BE2C (cell line): ENCODE data around the gene PCNX3.
"Not testable (repeated sequence)": the region's sequence is repeated elsewhere in the genome, so short reads cannot be mapped to it uniquely, and the experiment has no call there.

Source experiments
- DNase-seq: peaks from one replicate; pipeline ENCODE4 v3.0.0-alpha.2; 2020
- H3K27me3 ChIP-seq: fragments of 250-450 bp; sonication (Bioruptor Pico); 2 replicates; pipeline ENCODE4 v1.5.1; 2020; ENCODE audit warnings: mild to moderate bottlenecking
- H3K36me3 ChIP-seq: fragments of 250-450 bp; sonication (Bioruptor Pico); 2 replicates; pipeline ENCODE4 v1.5.1; 2020; ENCODE audit warnings: mild to moderate bottlenecking
- H3K4me1 ChIP-seq: fragments of 250-450 bp; sonication (Bioruptor Pico); 2 replicates; pipeline ENCODE4 v1.5.1; 2020
- H3K4me3 ChIP-seq: 2 replicates; pipeline ENCODE4 v1.5.1; 2011; ENCODE audit warnings: low read depth, low read length
- H3K9me3 ChIP-seq: fragments of 250-450 bp; sonication (Bioruptor Pico); 2 replicates; pipeline ENCODE4 v1.5.1; 2020
- TF ChIP-seq, protein P1 (sequence below): IDR thresholded peaks from 2 replicates; pipeline ENCODE4 v1.5.1; 2012; ENCODE audit warnings: mild to moderate bottlenecking, low read depth, low read length

PCNX3 gene

DNA sequence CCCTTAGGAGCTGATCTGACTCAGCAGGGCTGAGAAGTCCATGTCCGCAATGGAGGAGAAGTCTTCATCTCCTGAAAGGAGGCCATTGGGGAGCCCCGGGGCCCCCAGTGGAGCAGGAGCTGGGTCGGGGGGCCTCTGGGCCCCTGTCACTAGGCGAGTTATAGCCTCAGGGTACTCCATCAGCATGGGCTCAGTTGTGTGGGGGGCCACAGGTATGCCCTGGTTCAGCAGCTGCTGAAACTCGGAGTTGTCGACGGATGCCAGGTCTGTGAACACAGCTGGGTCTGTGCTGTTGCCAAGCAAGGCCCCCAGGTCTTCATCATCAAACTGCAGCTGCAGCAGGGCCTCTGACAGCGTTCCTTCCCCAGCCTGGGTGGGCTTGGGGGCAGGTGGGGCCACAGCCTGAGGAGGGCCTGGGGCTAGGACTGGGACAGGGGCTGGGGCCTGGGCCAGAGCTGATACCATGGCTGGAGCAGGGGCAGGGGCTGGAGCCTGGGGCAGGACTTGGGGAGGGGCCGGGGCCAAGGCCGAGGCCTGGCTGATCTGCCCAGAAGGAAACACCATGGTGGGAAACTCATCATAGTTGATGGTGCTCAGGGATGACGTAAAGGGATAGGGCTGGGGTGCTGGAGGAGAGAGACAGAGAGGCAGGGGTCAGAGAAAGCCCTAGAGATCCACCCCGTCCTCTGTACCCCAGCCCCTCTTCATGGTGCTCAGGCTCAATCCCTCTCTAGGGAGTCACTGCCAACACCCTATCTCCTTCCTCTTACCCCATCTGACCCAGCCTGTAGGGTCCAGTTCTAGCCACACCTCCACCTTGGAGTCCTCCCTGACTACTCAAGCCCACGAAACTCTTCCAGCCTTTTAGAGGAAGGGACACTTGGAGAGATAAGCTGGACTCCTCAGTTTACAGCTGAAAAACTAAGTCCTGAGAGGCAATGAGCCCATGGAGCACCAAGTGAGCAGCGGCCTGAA, 39.1 kb downstream of the PCNX3 start:
- no peaks in the 10 kb centered on the region for H3K27me3 ChIP-seq
- TF ChIP-seq, protein P1, sequence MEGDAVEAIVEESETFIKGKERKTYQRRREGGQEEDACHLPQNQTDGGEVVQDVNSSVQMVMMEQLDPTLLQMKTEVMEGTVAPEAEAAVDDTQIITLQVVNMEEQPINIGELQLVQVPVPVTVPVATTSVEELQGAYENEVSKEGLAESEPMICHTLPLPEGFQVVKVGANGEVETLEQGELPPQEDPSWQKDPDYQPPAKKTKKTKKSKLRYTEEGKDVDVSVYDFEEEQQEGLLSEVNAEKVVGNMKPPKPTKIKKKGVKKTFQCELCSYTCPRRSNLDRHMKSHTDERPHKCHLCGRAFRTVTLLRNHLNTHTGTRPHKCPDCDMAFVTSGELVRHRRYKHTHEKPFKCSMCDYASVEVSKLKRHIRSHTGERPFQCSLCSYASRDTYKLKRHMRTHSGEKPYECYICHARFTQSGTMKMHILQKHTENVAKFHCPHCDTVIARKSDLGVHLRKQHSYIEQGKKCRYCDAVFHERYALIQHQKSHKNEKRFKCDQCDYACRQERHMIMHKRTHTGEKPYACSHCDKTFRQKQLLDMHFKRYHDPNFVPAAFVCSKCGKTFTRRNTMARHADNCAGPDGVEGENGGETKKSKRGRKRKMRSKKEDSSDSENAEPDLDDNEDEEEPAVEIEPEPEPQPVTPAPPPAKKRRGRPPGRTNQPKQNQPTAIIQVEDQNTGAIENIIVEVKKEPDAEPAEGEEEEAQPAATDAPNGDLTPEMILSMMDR, result no peak
- no peak overlapping the region for H3K4me3 ChIP-seq
- H3K36me3 ChIP-seq, result no peaks in the 10 kb centered on the region; the same call in none of the 2 replicates
- DNase-seq, result no peak
- no peaks in the 10 kb centered on the region for H3K9me3 ChIP-seq
- H3K4me1 ChIP-seq, result peaks cover 11% of the 10 kb centered on the region

DNA sequence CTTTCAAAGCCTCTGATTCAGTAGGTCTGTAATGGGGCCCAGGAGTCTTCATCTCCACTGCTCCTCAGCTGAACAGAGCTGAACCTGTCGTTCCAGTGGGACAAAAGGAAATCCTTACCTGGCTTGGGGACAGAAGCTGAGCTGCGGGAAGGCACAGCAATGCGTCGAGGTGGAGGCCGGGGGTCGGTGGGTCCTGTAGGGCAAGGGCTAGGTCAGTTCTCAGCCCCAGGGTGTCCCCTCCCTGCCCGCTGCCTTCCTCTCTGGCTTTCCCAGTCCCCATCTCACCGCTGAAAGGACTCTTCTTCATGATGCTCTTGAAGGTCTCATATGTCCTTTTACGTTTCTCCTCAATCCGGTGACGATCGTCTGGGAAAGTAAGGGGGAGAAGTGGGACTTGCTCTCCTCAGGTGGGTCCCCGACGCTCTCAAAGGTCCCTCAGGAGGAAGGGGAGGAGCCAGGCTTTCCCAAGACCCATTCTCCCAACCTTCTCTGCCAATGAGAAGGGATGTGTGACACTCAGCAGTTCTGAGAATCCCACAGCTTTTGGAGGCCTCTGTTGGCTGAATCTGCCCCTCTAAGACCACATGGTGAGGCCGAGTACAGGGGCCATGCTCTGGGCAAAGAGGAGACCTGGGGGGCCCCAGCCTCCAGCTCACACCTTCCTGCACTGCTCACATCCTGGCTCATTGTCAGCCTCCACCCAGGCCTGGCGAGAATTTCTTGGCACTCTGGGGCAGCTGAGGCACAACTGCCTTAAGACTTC, 40.2 kb downstream of the PCNX3 start:
- Histone ChIP-seq H3K4me1 (peaks cover 11% of the 10 kb centered on the region), H3K36me3 (peaks cover 3% of the 10 kb centered on the region), H3K27me3 (no peaks in the 10 kb centered on the region), H3K9me3 (no peaks in the 10 kb centered on the region), H3K4me3 (no peak overlapping the region)
- no peak for DNase-seq
- TF ChIP-seq, protein P1, result no peak

DNA sequence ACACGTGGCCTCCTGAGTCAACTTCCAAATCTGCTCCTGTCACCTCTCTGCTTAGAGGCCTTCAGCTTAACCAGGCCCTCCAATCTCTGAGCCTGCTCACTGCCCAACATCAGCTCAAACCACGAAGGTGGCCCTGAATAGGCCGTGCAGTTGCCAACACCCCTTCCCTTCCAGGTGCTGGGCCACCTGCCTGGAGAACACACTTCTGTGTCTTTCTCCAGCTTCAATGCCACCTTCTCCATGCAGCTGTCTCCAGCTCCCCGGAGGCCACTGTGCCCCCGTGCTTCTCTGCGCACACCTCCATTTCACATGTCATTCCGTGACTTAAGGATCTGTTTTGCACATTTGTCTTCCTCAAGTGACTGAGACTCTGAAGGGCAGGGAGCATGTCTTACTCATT, 41.9 kb downstream of the PCNX3 start:
- H3K4me1 ChIP-seq, result peaks cover 4% of the 10 kb centered on the region; the same call in 1 of the 2 replicates
- no peaks in the 10 kb centered on the region for H3K9me3 ChIP-seq
- H3K36me3 ChIP-seq, result peaks cover 3% of the 10 kb centered on the region
- TF ChIP-seq, protein P1, result no peak
- no peak for DNase-seq
- no peak overlapping the region for H3K4me3 ChIP-seq
- H3K27me3 ChIP-seq, result no peaks in the 10 kb centered on the region

DNA sequence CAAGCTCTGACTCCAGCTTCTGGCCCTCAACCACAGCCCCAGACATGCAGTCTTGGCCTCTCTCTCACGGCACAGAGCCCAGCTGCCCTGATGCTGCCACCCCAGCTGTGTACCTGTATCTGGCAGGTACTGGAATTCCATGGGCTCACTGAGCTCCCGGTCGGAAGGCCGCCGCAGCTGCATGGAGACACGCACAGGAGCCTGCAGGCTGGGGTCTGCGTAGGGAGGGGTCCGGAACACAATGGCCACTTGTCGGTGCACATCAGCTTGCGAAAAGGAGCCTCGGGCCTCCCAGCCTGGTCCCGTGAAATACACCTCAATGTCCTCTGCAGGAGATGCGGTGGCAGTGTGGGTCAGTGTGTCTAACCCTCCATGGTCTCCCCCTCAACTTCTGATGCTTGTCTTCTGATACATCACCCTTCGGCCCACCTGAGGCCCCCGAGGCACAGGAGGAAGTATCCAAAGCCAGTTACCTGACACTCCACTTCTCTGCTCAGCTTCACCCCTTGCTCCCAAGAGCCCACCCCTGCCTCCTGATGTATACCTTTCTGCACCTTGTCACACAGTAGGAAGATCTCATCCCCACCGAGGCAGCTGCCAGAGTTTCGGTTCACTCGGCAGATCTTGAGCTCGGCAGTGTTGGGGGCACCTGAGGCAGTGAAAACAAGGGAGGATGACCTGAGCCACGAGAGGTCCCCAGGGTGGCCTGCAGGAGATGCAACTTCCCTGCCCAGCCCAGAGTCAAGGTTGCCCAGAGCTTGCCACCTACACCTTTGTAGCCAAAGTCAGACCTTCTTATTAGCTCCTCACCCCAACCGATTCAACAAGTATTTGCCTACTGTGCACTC, 42.8 kb downstream of the PCNX3 start:
- H3K9me3 ChIP-seq, result no peaks in the 10 kb centered on the region
- H3K4me1 ChIP-seq, result no peaks in the 10 kb centered on the region; the same call in 1 of the 2 replicates
- H3K36me3 ChIP-seq, result peaks cover 3% of the 10 kb centered on the region
- no peak for DNase-seq
- no peaks in the 10 kb centered on the region for H3K27me3 ChIP-seq
- H3K4me3 ChIP-seq, result no peak overlapping the region
- TF ChIP-seq, protein P1, result no peak

DNA sequence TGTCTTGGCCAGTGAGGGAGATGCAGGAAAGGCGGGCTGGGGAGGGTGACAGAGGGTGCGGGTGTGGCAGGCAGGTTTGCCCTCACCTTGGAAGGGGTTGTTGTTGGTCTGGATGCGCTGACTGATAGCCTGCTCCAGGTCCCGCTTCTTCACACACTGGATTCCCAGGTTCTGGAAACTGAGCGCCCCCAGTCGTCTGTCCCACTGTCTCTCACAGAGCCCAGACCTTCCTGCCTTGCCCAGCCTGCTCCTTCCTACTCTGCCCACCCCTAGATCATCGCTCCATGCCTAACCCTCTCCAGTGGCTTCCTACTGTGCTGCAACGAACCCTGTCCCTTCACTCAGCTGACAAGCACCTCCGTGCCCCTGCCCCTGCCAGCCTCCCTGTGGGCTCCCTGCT, 44.5 kb downstream of the PCNX3 start:
- H3K27me3 ChIP-seq, result no peaks in the 10 kb centered on the region
- H3K4me1 ChIP-seq, result no peaks in the 10 kb centered on the region
- peaks cover 3% of the 10 kb centered on the region for H3K36me3 ChIP-seq
- no peaks in the 10 kb centered on the region for H3K9me3 ChIP-seq
- DNase-seq, result no peak
- H3K4me3 ChIP-seq, result no peak overlapping the region
- TF ChIP-seq, protein P1, result no peak

DNA sequence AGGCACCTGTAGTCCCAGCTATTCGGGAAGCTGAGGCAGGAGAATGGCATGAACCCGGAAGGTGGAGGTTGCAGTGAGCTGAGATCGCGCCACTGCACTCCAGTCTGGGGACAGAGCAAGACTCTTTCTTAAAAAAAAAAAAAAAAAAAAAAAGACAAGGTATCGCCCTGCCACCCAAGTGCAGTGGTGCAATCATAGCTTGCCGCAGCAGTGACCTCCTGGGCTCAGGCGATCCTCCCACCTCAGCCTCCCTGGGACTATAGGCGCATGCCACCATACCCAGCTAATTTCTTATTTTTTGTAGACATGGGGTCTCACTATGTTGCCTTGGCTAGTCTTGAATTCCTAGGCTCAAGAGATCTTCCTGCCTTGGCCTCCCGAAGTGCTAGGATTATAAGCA, 45.3 kb downstream of the PCNX3 start:
- not testable (repeated sequence) for H3K4me1 ChIP-seq, H3K9me3 ChIP-seq, H3K4me3 ChIP-seq, DNase-seq, H3K27me3 ChIP-seq, H3K36me3 ChIP-seq
